Epithelial cell of prostate (primary cell): ENCODE measurements around the gene CADPS.
A peak's percentile ranks its signal among the peaks of the same experiment; 100 is the strongest.

Experiments used
- DNase-seq: peaks from one replicate; pipeline ENCODE4 v3.0.0-alpha.2; 2011; ENCODE audit warnings: low read depth, low spot score
- H3K27ac ChIP-seq: fragments of 450-650 bp; 2 replicates; pipeline ENCODE4 v1.5.1; 2017; ENCODE audit warnings: mild to moderate bottlenecking

CADPS gene

GRCh38 chr3:62873761-62874710 lies 1.2 kb downstream of the CADPS start:
- no peak overlapping the region for H3K27ac ChIP-seq
- no peak for DNase-seq

- no peak overlapping the region for H3K27ac ChIP-seq
- no peak for DNase-seq
These were observed 1.8 kb downstream of the CADPS start for GRCh38 chr3:62873451-62873760.

GRCh38 chr3:62872318-62872717 lies 2.9 kb downstream of the CADPS start:
- no peak overlapping the region for H3K27ac ChIP-seq
- no peak for DNase-seq

- peak; percentile 10 for DNase-seq
- H3K27ac ChIP-seq: no peak overlapping the region
These were observed 4.9 kb downstream of the CADPS start for GRCh38 chr3:62870321-62870720.

- no peak for DNase-seq
- no peak overlapping the region for H3K27ac ChIP-seq
These were observed 11.6 kb downstream of the CADPS start for GRCh38 chr3:62863648-62864047.

GRCh38 chr3:62859203-62859791 lies 15.9 kb downstream of the CADPS start:
- H3K27ac ChIP-seq: no peak overlapping the region
- no peak for DNase-seq

GRCh38 chr3:62845996-62846395 lies 29.2 kb downstream of the CADPS start:
- no peak overlapping the region for H3K27ac ChIP-seq
- DNase-seq: no peak

GRCh38 chr3:62843508-62843907 lies 31.7 kb downstream of the CADPS start:
- H3K27ac ChIP-seq: no peak overlapping the region
- no peak for DNase-seq

GRCh38 chr3:62839748-62840147 lies 35.5 kb downstream of the CADPS start:
- DNase-seq: no peak
- no peak overlapping the region for H3K27ac ChIP-seq

GRCh38 chr3:62837145-62837787 lies 38.0 kb downstream of the CADPS start:
- H3K27ac ChIP-seq: no peak overlapping the region
- no peak for DNase-seq

- DNase-seq: no peak
- H3K27ac ChIP-seq: no peak overlapping the region
These were observed 39.5 kb downstream of the CADPS start for GRCh38 chr3:62835554-62836236.

GRCh38 chr3:62833538-62833937 lies 41.7 kb downstream of the CADPS start:
- DNase-seq: no peak
- no peak overlapping the region for H3K27ac ChIP-seq

GRCh38 chr3:62832553-62832952 lies 42.7 kb downstream of the CADPS start:
- H3K27ac ChIP-seq: no peak overlapping the region
- no peak for DNase-seq

GRCh38 chr3:62830727-62831322 lies 44.4 kb downstream of the CADPS start:
- no peak for DNase-seq
- no peak overlapping the region for H3K27ac ChIP-seq

- no peak overlapping the region for H3K27ac ChIP-seq
- DNase-seq: no peak
These were observed 47.7 kb downstream of the CADPS start for GRCh38 chr3:62827550-62827949.

GRCh38 chr3:62824965-62825592 lies 50.1 kb downstream of the CADPS start:
- no peak for DNase-seq
- no peak overlapping the region for H3K27ac ChIP-seq

- H3K27ac ChIP-seq: no peak overlapping the region
- DNase-seq: no peak
These were observed 51.7 kb downstream of the CADPS start for GRCh38 chr3:62823461-62824050.

- DNase-seq: no peak
- no peak overlapping the region for H3K27ac ChIP-seq
These were observed 52.3 kb downstream of the CADPS start for GRCh38 chr3:62822905-62823304.

GRCh38 chr3:62818347-62818746 lies 56.9 kb downstream of the CADPS start:
- no peak overlapping the region for H3K27ac ChIP-seq

GRCh38 chr3:62817678-62818077 lies 57.5 kb downstream of the CADPS start:
- DNase-seq: no peak
- H3K27ac ChIP-seq: no peak overlapping the region

More at GRCh38 chr3:62818347-62818746, 56.9 kb downstream of the CADPS start:
- DNase-seq: no peak
